GM12872 (cell line): ENCODE measurements around the gene PTPN23.

ENCODE experiments used
- CTCF ChIP-seq: IDR thresholded peaks from 3 replicates; pipeline ENCODE4 v1.5.1; 2011; ENCODE audit warnings: low read depth, mild to moderate bottlenecking, low read length, moderate library complexity; ENCODE audit not compliant: insufficient read depth

PTPN23 gene

DNA sequence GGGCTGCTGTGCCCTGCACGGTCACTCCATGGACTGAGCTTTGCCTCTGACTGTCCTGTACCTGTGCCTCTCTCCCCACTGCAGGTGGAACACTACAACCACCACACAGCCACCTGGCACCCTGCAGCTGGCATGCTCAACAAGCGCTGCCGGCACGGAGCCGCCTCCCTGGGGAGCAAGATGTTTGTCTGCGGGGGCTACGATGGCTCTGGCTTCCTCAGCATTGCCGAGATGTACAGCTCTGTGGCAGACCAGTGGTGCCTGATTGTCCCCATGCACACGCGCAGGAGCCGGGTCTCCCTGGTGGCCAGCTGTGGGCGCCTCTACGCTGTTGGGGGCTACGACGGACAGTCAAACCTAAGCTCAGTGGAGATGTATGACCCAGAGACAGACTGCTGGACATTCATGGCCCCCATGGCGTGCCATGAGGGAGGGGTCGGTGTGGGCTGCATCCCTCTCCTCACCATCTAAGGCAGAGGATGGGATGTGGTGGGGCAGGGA is 37.3 kb upstream of the PTPN23 start:
- no peak for TF ChIP-seq CTCF

GRCh38 chr3:47344971-47345370 is 35.9 kb upstream of the PTPN23 start:
- TF ChIP-seq CTCF, result no peak

DNA sequence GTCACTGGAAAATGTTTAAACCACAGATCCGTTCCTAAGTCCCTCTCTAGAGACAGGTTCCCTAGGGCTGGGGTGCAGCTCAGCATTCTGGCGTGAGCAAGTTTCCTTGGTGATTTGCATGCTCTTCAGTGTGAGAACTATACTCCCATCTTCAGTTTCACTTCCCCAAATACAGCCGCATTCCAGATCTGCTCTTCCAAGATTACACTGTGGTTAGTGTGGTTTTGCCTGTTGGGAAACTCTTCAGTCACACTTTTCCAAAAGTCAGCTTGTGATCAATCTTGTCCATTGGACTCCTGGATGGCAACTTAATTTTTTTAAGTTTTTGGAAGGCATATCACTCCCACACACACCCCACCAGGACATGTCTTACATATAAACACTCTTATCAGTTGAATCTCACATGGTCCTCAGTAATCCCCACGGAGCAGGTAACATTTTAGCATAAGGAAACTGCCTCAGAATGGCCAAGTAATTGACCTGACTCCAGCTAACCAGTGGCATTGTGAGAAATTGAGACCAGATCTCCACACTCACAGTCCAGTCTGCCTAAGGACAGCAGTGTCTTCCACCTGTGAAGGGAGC is 33.5 kb upstream of the PTPN23 start:
- no peak for TF ChIP-seq CTCF

GRCh38 chr3:47348411-47349154 is 32.2 kb upstream of the PTPN23 start:
- TF ChIP-seq CTCF, result no peak

- no peak for TF ChIP-seq CTCF
Measured at GRCh38 chr3:47355010-47355409, 25.8 kb upstream of the PTPN23 start.

- no peak for TF ChIP-seq CTCF
Measured at GRCh38 chr3:47356201-47356600, 24.6 kb upstream of the PTPN23 start.

GRCh38 chr3:47359323-47359722 is 21.5 kb upstream of the PTPN23 start:
- TF ChIP-seq CTCF, result no peak
